ENCODE results near the gene SNRPA1.

GRCh38 chr15:101322854-101323477 is 27.9 kb upstream of the SNRPA1 start:
- no peak for TF ChIP-seq POLR2A (IDR thresholded peaks at IDR 0.05)
- no peak for TF ChIP-seq CTCF (IDR thresholded peaks at IDR 0.05 in 4 of 5, conservative IDR thresholded peaks at IDR 0.05 in 1 of 5)
